H9 (cell line): Measurements from ENCODE around the gene GJA10. TPM values are rescaled to one million over a fixed set of nuclear protein-coding genes. Genes with fewer than 3 reads are reported as not detected.

Experiments
- DNase-seq: peaks from one replicate; pipeline ENCODE4 v3.0.0-alpha.2; 2017
- H2AFZ ChIP-seq: one replicate; pipeline ENCODE4 v1.6.1; 2013; ENCODE audit warnings: mild to moderate bottlenecking, low read length, control low read depth, moderate library complexity
- H2AK5ac ChIP-seq: 2 replicates; pipeline ENCODE4 v1.6.1; 2013; ENCODE audit warnings: low read length, control low read depth, mixed read lengths; ENCODE audit not compliant: insufficient read length
- H2BK120ac ChIP-seq: one replicate; pipeline ENCODE4 v1.6.1; 2013; ENCODE audit warnings: low read depth, mild to moderate bottlenecking, low read length, control low read depth, inconsistent platforms; ENCODE audit not compliant: poor library complexity, severe bottlenecking
- H2BK12ac ChIP-seq: 2 replicates; pipeline ENCODE4 v1.6.1; 2013; ENCODE audit warnings: low read length, control low read depth, mixed read lengths, low read depth; ENCODE audit not compliant: insufficient read length
- H2BK15ac ChIP-seq: 2 replicates; pipeline ENCODE4 v1.6.1; 2013; ENCODE audit warnings: low read depth, low read length, control low read depth
- H2BK20ac ChIP-seq: one replicate; pipeline ENCODE4 v1.6.1; 2013; ENCODE audit warnings: low read depth, mild to moderate bottlenecking, low read length, control low read depth, inconsistent platforms; ENCODE audit not compliant: poor library complexity, severe bottlenecking
- H2BK5ac ChIP-seq: 2 replicates; pipeline ENCODE4 v1.6.1; 2013; ENCODE audit warnings: low read length, control low read depth, mixed read lengths; ENCODE audit not compliant: insufficient read length
- H3K14ac ChIP-seq: 2 replicates; pipeline ENCODE4 v1.6.1; 2013; ENCODE audit warnings: low read length, control low read depth; ENCODE audit not compliant: insufficient read depth
- H3K18ac ChIP-seq: 2 replicates; pipeline ENCODE4 v1.6.1; 2013; ENCODE audit warnings: low read depth, mild to moderate bottlenecking, mixed read lengths, low read length, control low read depth; ENCODE audit not compliant: insufficient read length
- H3K23ac ChIP-seq: 2 replicates; pipeline ENCODE4 v1.6.1; 2013; ENCODE audit warnings: low read length, control low read depth, mixed read lengths, low read depth; ENCODE audit not compliant: insufficient read length
- H3K23me2 ChIP-seq: 2 replicates; pipeline ENCODE4 v1.6.1; 2013; ENCODE audit warnings: low read depth, mild to moderate bottlenecking, mixed read lengths, low read length, control low read depth; ENCODE audit not compliant: insufficient read length, poor library complexity, severe bottlenecking
- H3K27ac ChIP-seq: 2 replicates; pipeline ENCODE4 v1.5.1; 2013; ENCODE audit warnings: low read length, control low read depth, mixed read lengths, low read depth; ENCODE audit not compliant: insufficient read length
- H3K27me3 ChIP-seq: 2 replicates; pipeline ENCODE4 v1.6.1; 2013; ENCODE audit warnings: low read length, control low read depth, inconsistent platforms; ENCODE audit not compliant: insufficient read depth
- H3K4ac ChIP-seq: 2 replicates; pipeline ENCODE4 v1.6.1; 2013; ENCODE audit warnings: low read depth, mild to moderate bottlenecking, control low read depth, inconsistent platforms, low read length, moderate library complexity
- H3K4me1 ChIP-seq: 2 replicates; pipeline ENCODE4 v1.6.1; 2013; ENCODE audit warnings: low read length, control low read depth, inconsistent platforms; ENCODE audit not compliant: insufficient read depth
- H3K4me2 ChIP-seq: 2 replicates; pipeline ENCODE4 v1.6.1; 2013; ENCODE audit warnings: low read length, control low read depth, mixed read lengths; ENCODE audit not compliant: insufficient read length, insufficient read depth
- H3K56ac ChIP-seq: 2 replicates; pipeline ENCODE4 v1.6.1; 2013; ENCODE audit warnings: low read depth, mild to moderate bottlenecking, mixed read lengths, low read length, control low read depth; ENCODE audit not compliant: insufficient read length
- H3K79me1 ChIP-seq: 2 replicates; pipeline ENCODE4 v1.6.1; 2013; ENCODE audit warnings: low read depth, mild to moderate bottlenecking, moderate library complexity, low read length, control low read depth, inconsistent platforms; ENCODE audit not compliant: insufficient read depth, poor library complexity, severe bottlenecking
- H3K79me2 ChIP-seq: 2 replicates; pipeline ENCODE4 v1.6.1; 2013; ENCODE audit warnings: low read length, control low read depth, inconsistent platforms; ENCODE audit not compliant: insufficient read depth
- H3K9ac ChIP-seq: 2 replicates; pipeline ENCODE4 v1.6.1; 2013; ENCODE audit warnings: low read length, control low read depth, mixed read lengths; ENCODE audit not compliant: insufficient read length; ENCODE audit errors: extremely low read depth
- H3K9me3 ChIP-seq: one replicate; pipeline ENCODE4 v1.6.1; 2013; ENCODE audit warnings: low read depth, low read length, inconsistent platforms; ENCODE audit not compliant: control insufficient read depth
- H3T11ph ChIP-seq: one replicate; pipeline ENCODE4 v1.6.1; 2013; ENCODE audit warnings: mild to moderate bottlenecking, low read length, control low read depth, inconsistent platforms
- H4K20me1 ChIP-seq: one replicate; pipeline ENCODE4 v1.6.1; 2013; ENCODE audit not compliant: control insufficient read depth, insufficient read length, insufficient read depth
- H4K5ac ChIP-seq: 2 replicates; pipeline ENCODE4 v1.6.1; 2013; ENCODE audit warnings: low read depth, mild to moderate bottlenecking, mixed read lengths, low read length, control low read depth; ENCODE audit not compliant: insufficient read length
- H4K8ac ChIP-seq: replicated peaks from 2 replicates; pipeline ENCODE4 v1.6.1; 2013; ENCODE audit warnings: low read length, control low read depth, mixed read lengths, low read depth; ENCODE audit not compliant: insufficient read length
- H4K91ac ChIP-seq: 2 replicates; pipeline ENCODE4 v1.6.1; 2013; ENCODE audit warnings: low read depth, mild to moderate bottlenecking, moderate library complexity, mixed read lengths, low read length, control low read depth; ENCODE audit not compliant: insufficient read length
- H3K27ac Mint-ChIP-seq, 3 experiments: 2 replicates in 2 of 3; 3 replicates in 1 of 3; pipeline ENCODE4 v1.8.0; 2020 to 2021; ENCODE audit warnings: mixed read lengths in 3 of 3, mild to moderate bottlenecking in 1 of 3, moderate library complexity in 1 of 3
- H3K27me3 Mint-ChIP-seq: 2 replicates; pipeline ENCODE4 v1.8.0; 2021; ENCODE audit warnings: low read depth, mild to moderate bottlenecking, moderate library complexity, mixed read lengths
- H3K36me3 Mint-ChIP-seq, 3 experiments: 2 replicates in 2 of 3; 3 replicates in 1 of 3; pipeline ENCODE4 v1.8.0; 2020 to 2021; ENCODE audit warnings: low read depth in 3 of 3, mixed read lengths in 3 of 3; ENCODE audit not compliant: insufficient read depth in 1 of 3
- H3K4me1 Mint-ChIP-seq, 2 experiments: 2 replicates each; pipeline ENCODE4 v1.8.0; 2020; ENCODE audit warnings: mixed read lengths in 2 of 2
- H3K4me3 Mint-ChIP-seq, 2 experiments: 2 replicates in 1 of 2; 3 replicates in 1 of 2; pipeline ENCODE4 v1.8.0; 2020 to 2021; ENCODE audit warnings: mild to moderate bottlenecking in 2 of 2, mixed read lengths in 2 of 2, moderate library complexity in 1 of 2
- H3K9me3 Mint-ChIP-seq, 2 experiments: 2 replicates in 1 of 2; 3 replicates in 1 of 2; pipeline ENCODE4 v1.8.0; 2020; ENCODE audit warnings: mild to moderate bottlenecking in 2 of 2, mixed read lengths in 2 of 2, moderate library complexity in 1 of 2
- WGBS: extraction: QIAGEN DNeasy Blood & Tissue Kit; methylation state at CpG from one replicate; pipeline ENCODE4 v1.1.7; 2013; ENCODE audit warnings: missing lambda C conversion rate, low lambda C conversion rate, mixed read lengths; ENCODE audit not compliant: insufficient read length; ENCODE audit errors: extremely low coverage; 5-methylcytosine and 5-hydroxymethylcytosine counted together
- total RNA-seq: library from RNA; stranded (reverse); gene quantifications from 2 replicates; pipeline ENCODE4 v1.2.1, GENCODE V29; 2021
- TF ChIP-seq, protein P1 (sequence below): fragments of 200-600 bp; sonication (generic); conservative IDR thresholded peaks from 3 replicates; pipeline ENCODE4 v1.8.0; 2021; ENCODE audit warnings: antibody characterized with exemption, mild to moderate bottlenecking

Gene GJA10
- total RNA-seq, 1 experiment from 2014 or later = not detected

DNA sequence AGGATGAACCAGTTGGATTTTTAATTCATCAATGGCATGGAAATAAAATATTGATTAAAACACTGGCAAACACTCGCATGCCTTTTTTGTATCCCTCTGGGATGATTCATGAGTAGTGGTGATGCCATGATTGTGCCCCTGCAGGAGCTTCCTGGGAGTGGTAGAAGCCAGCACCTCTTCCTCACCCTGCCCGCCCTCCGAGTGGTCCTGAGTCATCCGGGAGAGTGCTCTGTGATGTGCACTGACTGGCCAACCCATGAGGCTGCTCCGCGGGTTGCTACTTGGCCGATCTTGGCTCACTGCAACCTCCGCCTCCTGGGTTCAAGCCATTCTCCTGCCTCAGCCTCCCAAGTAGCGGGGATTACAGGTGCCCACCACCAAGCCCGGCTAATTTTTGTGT, 27.4 kb downstream of the GJA10 start:
- no peaks in the 10 kb centered on the region for H3K4me1 ChIP-seq
- H3K14ac ChIP-seq = no peak overlapping the region
- H3K79me2 ChIP-seq = no peaks in the 10 kb centered on the region
- H3K27me3 Mint-ChIP-seq = no peaks in the 10 kb centered on the region
- H4K5ac ChIP-seq = no peak overlapping the region
- no peak overlapping the region for H4K8ac ChIP-seq
- no CpG with 5 or more reads among the region's 10 CpGs for WGBS
- H2BK12ac ChIP-seq = no peak overlapping the region
- no peak overlapping the region for H2BK120ac ChIP-seq
- H2AFZ ChIP-seq = no peak overlapping the region
- no peak overlapping the region for H3K23ac ChIP-seq
- peaks cover 0 to 3% of the 10 kb centered on the region in 2 experiments; a peak in 2 of 5 replicates for H3K9me3 Mint-ChIP-seq
- peaks cover 0 to 1% (median 0%) of the 10 kb centered on the region in 3 experiments; a peak in 1 of 7 replicates for H3K36me3 Mint-ChIP-seq
- H3K9ac ChIP-seq = no peak overlapping the region
- no peaks in the 10 kb centered on the region for H4K20me1 ChIP-seq
- H3K4ac ChIP-seq = no peak overlapping the region
- no peak overlapping the region for H2BK15ac ChIP-seq
- H3K23me2 ChIP-seq = no peaks in the 10 kb centered on the region
- no peak overlapping the region for H3K4me3 Mint-ChIP-seq
- no peak overlapping the region for H2AK5ac ChIP-seq
- no peak overlapping the region for H3K27ac Mint-ChIP-seq
- TF ChIP-seq, protein P1, sequence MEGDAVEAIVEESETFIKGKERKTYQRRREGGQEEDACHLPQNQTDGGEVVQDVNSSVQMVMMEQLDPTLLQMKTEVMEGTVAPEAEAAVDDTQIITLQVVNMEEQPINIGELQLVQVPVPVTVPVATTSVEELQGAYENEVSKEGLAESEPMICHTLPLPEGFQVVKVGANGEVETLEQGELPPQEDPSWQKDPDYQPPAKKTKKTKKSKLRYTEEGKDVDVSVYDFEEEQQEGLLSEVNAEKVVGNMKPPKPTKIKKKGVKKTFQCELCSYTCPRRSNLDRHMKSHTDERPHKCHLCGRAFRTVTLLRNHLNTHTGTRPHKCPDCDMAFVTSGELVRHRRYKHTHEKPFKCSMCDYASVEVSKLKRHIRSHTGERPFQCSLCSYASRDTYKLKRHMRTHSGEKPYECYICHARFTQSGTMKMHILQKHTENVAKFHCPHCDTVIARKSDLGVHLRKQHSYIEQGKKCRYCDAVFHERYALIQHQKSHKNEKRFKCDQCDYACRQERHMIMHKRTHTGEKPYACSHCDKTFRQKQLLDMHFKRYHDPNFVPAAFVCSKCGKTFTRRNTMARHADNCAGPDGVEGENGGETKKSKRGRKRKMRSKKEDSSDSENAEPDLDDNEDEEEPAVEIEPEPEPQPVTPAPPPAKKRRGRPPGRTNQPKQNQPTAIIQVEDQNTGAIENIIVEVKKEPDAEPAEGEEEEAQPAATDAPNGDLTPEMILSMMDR = no peak
- no peak overlapping the region for H4K91ac ChIP-seq
- H3T11ph ChIP-seq = no peak overlapping the region
- H3K18ac ChIP-seq = no peak overlapping the region
- no peak overlapping the region for H3K56ac ChIP-seq
- H3K4me1 Mint-ChIP-seq = peaks cover 5 to 7% of the 10 kb centered on the region in 2 experiments
- H2BK5ac ChIP-seq = no peak overlapping the region
- no peak for DNase-seq
- H3K27me3 ChIP-seq = no peaks in the 10 kb centered on the region
- H2BK20ac ChIP-seq = no peak overlapping the region
- no peak overlapping the region for H3K4me2 ChIP-seq
- no peaks in the 10 kb centered on the region for H3K9me3 ChIP-seq
- no peaks in the 10 kb centered on the region for H3K79me1 ChIP-seq
- H3K27ac ChIP-seq = no peak overlapping the region
